Measurements from ENCODE around the gene MAP2K3.

GRCh38 chr17:21246698-21247097, 37.8 kb upstream of the MAP2K3 start:
- TF ChIP-seq EZH2 (IDR thresholded peaks at IDR 0.05; ENCODE audit: insufficient read depth, poor library complexity, severe bottlenecking) (no peak), EZH2phosphoT487 (IDR thresholded peaks at IDR 0.05; ENCODE audit: insufficient read depth, low read depth) (no peak)

All from GM23248 (cell line).